ENCODE data around the gene ACOD1.

- TF ChIP-seq CTCF (IDR thresholded peaks at IDR 0.05) (no peak), POLR2A (IDR thresholded peaks at IDR 0.05) (no peak)
Observed at GRCh38 chr13:76982061-76982460, 33.8 kb downstream of the ACOD1 start.
